ENCODE data around the gene TMCO2. TPM values are rescaled to one million over a fixed set of nuclear protein-coding genes. Genes with fewer than 3 reads are reported as not detected.

Gene TMCO2
- total and polyA plus RNA-seq, 2 experiments from 2014 or later, result not detected

DNA sequence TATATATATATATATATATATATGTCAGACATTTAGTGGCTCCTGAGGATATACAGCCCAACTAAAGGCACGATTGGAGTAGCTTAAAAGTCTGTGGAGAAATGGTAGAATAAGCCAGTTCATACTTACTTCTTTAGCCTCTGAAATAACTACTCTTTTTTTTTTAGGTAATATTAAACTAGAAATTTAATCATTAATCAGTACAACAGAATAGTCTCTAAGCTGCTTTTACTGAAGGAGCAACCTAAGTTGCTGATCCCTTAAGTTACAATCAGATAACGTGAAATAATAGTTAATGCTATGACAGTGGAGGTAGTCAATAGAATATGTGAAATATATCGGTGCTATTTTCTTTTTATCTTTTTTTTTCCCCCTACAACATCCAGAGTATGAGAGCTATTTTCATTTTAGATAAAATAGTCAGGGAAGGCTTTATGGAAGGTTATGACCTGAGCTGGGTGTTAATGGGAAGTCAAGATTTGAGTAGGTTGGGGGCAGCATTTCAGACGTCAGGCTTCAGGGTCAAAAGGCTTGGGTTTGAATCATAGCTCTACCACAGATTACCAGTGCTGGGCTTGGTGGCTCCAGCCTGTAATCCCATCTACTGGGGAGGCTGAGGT lies 25.9 kb downstream of the TMCO2 start:
- Histone ChIP-seq H3K9ac (no peak overlapping the region), H3K9me2 (ENCODE audit: insufficient read depth) (no peaks in the 10 kb centered on the region), H2AFZ (no peak overlapping the region), H3K27me3 (replicated peaks; ENCODE audit: insufficient read depth) (no peaks in the 10 kb centered on the region), H3K79me2 (ENCODE audit: insufficient read depth) (peaks cover 70% of the 10 kb centered on the region), H4K20me1 (ENCODE audit: insufficient read depth) (no peaks in the 10 kb centered on the region), H3K27ac (no peak overlapping the region), H3F3A (ENCODE audit: insufficient read depth) (peaks cover 10% of the 10 kb centered on the region; the same call in 1 of the 2 replicates), H3K4me2 (ENCODE audit: unreplicated experiment) (no peak overlapping the region), H3K4me1 (ENCODE audit: insufficient read depth) (peaks cover 18% of the 10 kb centered on the region), H3K36me3 (ENCODE audit: low read depth) (peaks cover 50% of the 10 kb centered on the region), H3K4me3 (no peak overlapping the region), H3K9me3 (ENCODE audit: low read depth) (no peaks in the 10 kb centered on the region)
- DNase-seq, result no peak
- TF ChIP-seq EZH2phosphoT487 (IDR thresholded peaks at IDR 0.05; ENCODE audit: insufficient read depth, low read depth) (no peak), EZH2 (IDR thresholded peaks at IDR 0.05; ENCODE audit: insufficient read depth, poor library complexity, severe bottlenecking) (no peak)
- WGBS, 2 experiments (ENCODE audit: low coverage in 1 of 2, low lambda C conversion rate in 2 of 2, missing lambda C conversion rate in 2 of 2), result 94% methylated on average over 4 of the region's 4 CpGs
- in situ Hi-C loops (cut with MboI), result no loop called here

GRCh38 chr1:40274331-40274730 lies 26.6 kb downstream of the TMCO2 start:
- Histone ChIP-seq H3K27me3 (replicated peaks; ENCODE audit: insufficient read depth) (no peaks in the 10 kb centered on the region), H2AFZ (no peak overlapping the region), H3K4me2 (ENCODE audit: unreplicated experiment) (no peak overlapping the region), H3K9ac (no peak overlapping the region), H4K20me1 (ENCODE audit: insufficient read depth) (no peaks in the 10 kb centered on the region), H3K9me2 (ENCODE audit: insufficient read depth) (no peaks in the 10 kb centered on the region), H3K4me1 (ENCODE audit: insufficient read depth) (peaks cover 15% of the 10 kb centered on the region), H3K9me3 (ENCODE audit: low read depth) (no peaks in the 10 kb centered on the region), H3K36me3 (ENCODE audit: low read depth) (peaks cover 53% of the 10 kb centered on the region), H3K27ac (no peak overlapping the region), H3F3A (ENCODE audit: insufficient read depth) (peaks cover 8% of the 10 kb centered on the region; the same call in 1 of the 2 replicates), H3K4me3 (no peak overlapping the region), H3K79me2 (ENCODE audit: insufficient read depth) (peaks cover 72% of the 10 kb centered on the region)
- DNase-seq, result no peak
- 94% methylated on average over 2 of the region's 2 CpGs for WGBS, 2 experiments (ENCODE audit: low coverage in 1 of 2, low lambda C conversion rate in 2 of 2, missing lambda C conversion rate in 2 of 2)
- TF ChIP-seq EZH2phosphoT487 (IDR thresholded peaks at IDR 0.05; ENCODE audit: insufficient read depth, low read depth) (no peak), EZH2 (IDR thresholded peaks at IDR 0.05; ENCODE audit: insufficient read depth, poor library complexity, severe bottlenecking) (no peak)
- in situ Hi-C loops (cut with MboI), result no loop called here

- Histone ChIP-seq H3K27me3 (replicated peaks; ENCODE audit: insufficient read depth) (no peaks in the 10 kb centered on the region), H4K20me1 (ENCODE audit: insufficient read depth) (no peaks in the 10 kb centered on the region), H3K9me3 (ENCODE audit: low read depth) (no peaks in the 10 kb centered on the region), H3K4me1 (ENCODE audit: insufficient read depth) (no peaks in the 10 kb centered on the region), H3K9me2 (ENCODE audit: insufficient read depth) (no peaks in the 10 kb centered on the region), H3K79me2 (ENCODE audit: insufficient read depth) (peaks cover 73% of the 10 kb centered on the region), H3K27ac (no peak overlapping the region), H2AFZ (no peak overlapping the region), H3K4me2 (ENCODE audit: unreplicated experiment) (no peak overlapping the region), H3K36me3 (ENCODE audit: low read depth) (peaks cover 50% of the 10 kb centered on the region), H3F3A (ENCODE audit: insufficient read depth) (no peaks in the 10 kb centered on the region), H3K4me3 (no peak overlapping the region), H3K9ac (no peak overlapping the region)
- TF ChIP-seq EZH2 (IDR thresholded peaks at IDR 0.05; ENCODE audit: insufficient read depth, poor library complexity, severe bottlenecking) (no peak), EZH2phosphoT487 (IDR thresholded peaks at IDR 0.05; ENCODE audit: insufficient read depth, low read depth) (no peak)
- WGBS, 2 experiments (ENCODE audit: low coverage in 1 of 2, low lambda C conversion rate in 2 of 2, missing lambda C conversion rate in 2 of 2), result 98% methylated on average over 3 of the region's 3 CpGs
- no peak for DNase-seq
- in situ Hi-C loops (cut with MboI), result no loop called here
These were observed 28.4 kb downstream of the TMCO2 start for GRCh38 chr1:40276122-40276521.

DNA sequence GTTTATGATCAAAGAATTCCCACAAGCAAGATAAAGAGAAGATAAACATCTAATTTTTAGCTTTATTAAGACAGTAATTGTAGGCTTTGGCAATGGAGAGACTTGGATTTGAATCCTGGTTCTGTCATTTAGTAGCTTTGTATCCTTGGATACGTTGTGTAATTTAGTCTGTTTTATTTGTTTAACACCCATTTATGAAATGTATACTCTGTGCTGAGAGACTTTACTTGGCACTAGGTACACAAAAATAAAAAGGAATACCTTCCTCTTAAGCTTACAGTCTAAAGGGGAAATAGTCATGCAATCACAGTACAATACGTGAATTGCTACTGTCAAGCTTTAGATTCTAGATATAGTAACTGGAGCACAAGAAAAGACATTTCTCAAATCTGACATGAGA lies 34.1 kb downstream of the TMCO2 start:
- no peak for DNase-seq
- no peaks in the 10 kb centered on the region for H3K9me3 ChIP-seq (ENCODE audit: low read depth)
- H3K27ac ChIP-seq, result no peak overlapping the region
- H3K27me3 ChIP-seq (replicated peaks; ENCODE audit: insufficient read depth), result no peaks in the 10 kb centered on the region
- no peaks in the 10 kb centered on the region for H3K9me2 ChIP-seq (ENCODE audit: insufficient read depth)
- peaks cover 51% of the 10 kb centered on the region for H3K79me2 ChIP-seq (ENCODE audit: insufficient read depth)
- no peaks in the 10 kb centered on the region for H3K4me1 ChIP-seq (ENCODE audit: insufficient read depth)
- TF ChIP-seq EZH2 (IDR thresholded peaks at IDR 0.05; ENCODE audit: insufficient read depth, poor library complexity, severe bottlenecking) (no peak), EZH2phosphoT487 (IDR thresholded peaks at IDR 0.05; ENCODE audit: insufficient read depth, low read depth) (no peak)
- WGBS, 2 experiments (ENCODE audit: low coverage in 1 of 2, low lambda C conversion rate in 2 of 2, missing lambda C conversion rate in 2 of 2), result 63 to 74% methylated on average over 2 of the region's 2 CpGs
- no peak overlapping the region for H2AFZ ChIP-seq
- H3K36me3 ChIP-seq (ENCODE audit: low read depth), result peaks cover 45% of the 10 kb centered on the region
- no peak overlapping the region for H3K4me3 ChIP-seq
- no peak overlapping the region for H3K9ac ChIP-seq
- in situ Hi-C loops (cut with MboI), result no loop called here
- no peak overlapping the region for H3K4me2 ChIP-seq (ENCODE audit: unreplicated experiment)
- 0 out of 2 replicates have a peak, but pooled peaks cover 4% of the 10 kb centered on the region for H3F3A ChIP-seq (ENCODE audit: insufficient read depth)
- H4K20me1 ChIP-seq (ENCODE audit: insufficient read depth), result no peaks in the 10 kb centered on the region

Data from GM23248 (cell line).